ENCODE measurements around the gene NFIC. TPM values are rescaled to one million over a fixed set of nuclear protein-coding genes. Genes with fewer than 3 reads are reported as not detected.

Gene NFIC
- total and polyA plus RNA-seq, 2 of the 4 experiments (the other 2 are of a cell fraction) = 21.9 to 32.1 TPM

- Histone ChIP-seq H2BK15ac (ENCODE audit: low read depth, low read length) (no peak overlapping the region), H3K23ac (ENCODE audit: low read depth, low read length) (no peak overlapping the region), H3K4ac (ENCODE audit: low read depth, low read length) (no peak overlapping the region), H4K8ac (ENCODE audit: low read depth in 2 of 2, low read length in 2 of 2) (no peak overlapping the region), H3K27me3 (ENCODE audit: control insufficient read depth, insufficient read depth, low read length) (peaks cover 39% of the 10 kb centered on the region), H2BK5ac (ENCODE audit: low read depth, low read length, poor library complexity, severe bottlenecking) (no peak overlapping the region), H3K14ac (replicated peaks; ENCODE audit: low read depth, low read length) (no peak overlapping the region), H3K79me1 (ENCODE audit: low read depth in 1 of 2, low read length in 2 of 2) (no peaks in the 10 kb centered on the region), H4K91ac (ENCODE audit: insufficient read depth, low read depth, low read length) (no peak overlapping the region), H3K27ac (ENCODE audit: insufficient read depth, low read length) (no peak overlapping the region), H3K36me3 (ENCODE audit: control insufficient read depth, insufficient read depth, low read length) (no peaks in the 10 kb centered on the region), H3K9ac (ENCODE audit: low read depth, low read length) (no peak overlapping the region), H2BK120ac (ENCODE audit: low read depth, low read length) (no peak overlapping the region), H4K20me1 (ENCODE audit: insufficient read depth, low read length) (no peaks in the 10 kb centered on the region), H3K4me1 (ENCODE audit: control insufficient read depth, insufficient read depth, low read length) (no peaks in the 10 kb centered on the region), H3K4me3 (ENCODE audit: insufficient read depth, low read depth, low read length) (no peak overlapping the region), H3K4me2 (ENCODE audit: low read depth, low read length) (no peak overlapping the region), H3K56ac (ENCODE audit: extremely low read depth, insufficient read depth, low read length) (no peak overlapping the region), H2BK20ac (ENCODE audit: low read depth, low read length) (no peak overlapping the region), H2AK5ac (ENCODE audit: low read depth, low read length) (no peak overlapping the region), H3K9me1 (ENCODE audit: insufficient read depth, low read length) (no peaks in the 10 kb centered on the region), H3K18ac (ENCODE audit: low read depth, low read length) (no peak overlapping the region), H2AFZ (replicated peaks; ENCODE audit: low read length, poor library complexity) (peak overlapping the region; percentile 11), H2AK9ac (replicated peaks; ENCODE audit: low read depth, low read length, poor library complexity) (no peak overlapping the region), H4K5ac (ENCODE audit: low read depth, low read length) (no peak overlapping the region), H3K9me3 (ENCODE audit: control insufficient read depth, insufficient read depth, low read length) (no peaks in the 10 kb centered on the region; the same call in 1 of the 2 replicates)
- ATAC-seq (ENCODE audit: low read depth) (no peak), DNase-seq (no peak)
- intact Hi-C loops (cut with micrococcal nuclease) = no loop called here
- no peak for TF ChIP-seq RCOR1 (IDR thresholded peaks at IDR 0.05; ENCODE audit: insufficient replicate concordance, low read length)
- TF ChIP-seq CTCF (conservative IDR thresholded peaks at IDR 0.05; ENCODE audit: low read depth, low read length) = no peak
- TF ChIP-seq ELK1 (IDR thresholded peaks at IDR 0.05; ENCODE audit: borderline replicate concordance, low read depth, low read length) = no peak
- TF ChIP-seq CEBPB (IDR thresholded peaks at IDR 0.05; ENCODE audit: low read depth, low read length) = no peak
- TF ChIP-seq FOS (IDR thresholded peaks at IDR 0.05; ENCODE audit: low read depth, low read length) = no peak
- no peak for TF ChIP-seq RAD21 (IDR thresholded peaks at IDR 0.05; ENCODE audit: low read length)
- no peak for TF ChIP-seq MAZ (IDR thresholded peaks at IDR 0.05; ENCODE audit: borderline replicate concordance, low read depth, low read length)
- TF ChIP-seq POLR2A (IDR thresholded peaks at IDR 0.05; ENCODE audit: low read depth, low read length) = no peak
- no peak for TF ChIP-seq CHD1 (IDR thresholded peaks at IDR 0.05; ENCODE audit: low read depth, low read length)
- no peak for TF ChIP-seq RFX5 (IDR thresholded peaks at IDR 0.05; ENCODE audit: low read depth, low read length)
- no peak for TF ChIP-seq USF2 (IDR thresholded peaks at IDR 0.05; ENCODE audit: low read depth, low read length)
- TF ChIP-seq SMC3 (IDR thresholded peaks at IDR 0.05; ENCODE audit: low read depth, low read length) = no peak
- no peak for TF ChIP-seq MAFK (IDR thresholded peaks at IDR 0.05; ENCODE audit: low read depth, low read length)
- no peak for TF ChIP-seq BHLHE40 (IDR thresholded peaks at IDR 0.05; ENCODE audit: low read depth, low read length)
- TF ChIP-seq MXI1 (IDR thresholded peaks at IDR 0.05; ENCODE audit: borderline replicate concordance, low read depth, low read length) = no peak
- no peak for TF ChIP-seq NFE2L2 (IDR thresholded peaks at IDR 0.05; ENCODE audit: low read depth, low read length)
- BruUV-seq (replicated peaks) = no TSS peak
- ChIA-PET CTCF (no interaction called here), POLR2A (ENCODE audit: unreplicated experiment) (no interaction called here)
- in situ Hi-C loops (cut with MboI; ENCODE audit: low sequenced_read_pairs) = loop anchor here (25.0 kb wide), 1 partner anchor 516 kb away; no protein-coding TSS in a partner anchor
- no CpG with 5 or more reads among the region's 2 CpGs for WGBS, 2 experiments (ENCODE audit: extremely low coverage in 2 of 2, insufficient read length in 1 of 2)
- dilution Hi-C loops (cut with HindIII; ENCODE audit: low sequenced_read_pairs, unreplicated experiment) = no loop called here
Measured at GRCh38 chr19:3477951-3478350, 111.6 kb downstream of the NFIC start.
